K562 (cell line): ENCODE measurements around the gene MRAP2. TPM values are rescaled to one million over a fixed set of nuclear protein-coding genes. Genes with fewer than 3 reads are reported as not detected.
A peak's percentile ranks its signal among the peaks of the same experiment; 100 is the strongest.

Source experiments
- CHD1 ChIP-seq: fragments of 200-600 bp; sonication (generic); IDR thresholded peaks from one replicate; pipeline ENCODE4 v1.6.1; 2012; ENCODE audit warnings: mild to moderate bottlenecking, moderate library complexity, low read length, inconsistent platforms
- FOXJ2 ChIP-seq: fragments of 200-800 bp; sonication (Bioruptor generic); IDR thresholded peaks from 2 replicates; pipeline ENCODE4 v1.6.1; 2016; ENCODE audit warnings: missing genetic modification characterization, missing compliant biosample characterization
- HDAC1 ChIP-seq, 2 experiments: fragments of 450-650 bp; IDR thresholded peaks; 2 replicates each; pipeline ENCODE4 v1.6.1; 2016 to 2017; ENCODE audit warnings: inconsistent platforms in 1 of 2, mild to moderate bottlenecking in 1 of 2, moderate library complexity in 1 of 2
- MAZ ChIP-seq, 2 experiments: fragments of 450-650 bp in 1 of 2; sonication (generic) in 1 of 2; formaldehyde crosslinking; IDR thresholded peaks in 1 of 2; conservative IDR thresholded peaks in 1 of 2; 2 replicates each; pipeline versions ENCODE4 v1.4.0 to v1.5.0; 2020; ENCODE audit warnings: mild to moderate bottlenecking in 1 of 2, missing genetic modification reagents in 1 of 2
- MLLT1 ChIP-seq, 2 experiments: fragments of 450-650 bp; IDR thresholded peaks; 2 replicates each; pipeline ENCODE4 v1.6.1; 2016
- MTA1 ChIP-seq: fragments of 450-650 bp; IDR thresholded peaks from 2 replicates; pipeline ENCODE4 v1.6.1; 2017; ENCODE audit warnings: borderline replicate concordance
- MYC ChIP-seq, 2 experiments: fragments of 250-450 bp in 1 of 2; sonication (Bioruptor Pico) in 1 of 2; IDR thresholded peaks; 2 replicates each; pipeline versions ENCODE4 v1.5.1 to v1.6.1; 2012 to 2021; ENCODE audit warnings: low read depth in 2 of 2, borderline replicate concordance in 1 of 2, improper control_type of control experiment in 1 of 2, low read length in 1 of 2, mild to moderate bottlenecking in 1 of 2, moderate library complexity in 1 of 2
- PATZ1 ChIP-seq: fragments of 250-450 bp; sonication (Bioruptor Pico); IDR thresholded peaks from 2 replicates; pipeline ENCODE4 v1.5.0; 2020; ENCODE audit warnings: mild to moderate bottlenecking, borderline replicate concordance
- PHB2 ChIP-seq: fragments of 450-650 bp; IDR thresholded peaks from 2 replicates; pipeline ENCODE4 v1.6.1; 2017; ENCODE audit warnings: low read depth
- POLR2AphosphoS5 ChIP-seq: IDR thresholded peaks from 2 replicates; pipeline ENCODE4 v1.6.1; 2011; ENCODE audit warnings: mild to moderate bottlenecking, low read depth, low read length, moderate library complexity; ENCODE audit not compliant: control insufficient read depth, insufficient read depth
- SMC3 ChIP-seq: conservative IDR thresholded peaks from 2 replicates; pipeline ENCODE4 v1.6.1; 2011; ENCODE audit warnings: low read depth, low read length, improper control_type of control experiment; ENCODE audit not compliant: insufficient read depth
- TEAD1 ChIP-seq, 2 experiments: fragments of 450-650 bp in 1 of 2; sonication (generic) in 1 of 2; formaldehyde crosslinking; IDR thresholded peaks; 2 replicates each; pipeline versions ENCODE4 v1.4.0 to v1.8.0; 2020 to 2022; ENCODE audit warnings: mild to moderate bottlenecking in 2 of 2, missing genetic modification reagents in 1 of 2
- ZEB2 ChIP-seq: fragments of 450-650 bp; IDR thresholded peaks from 2 replicates; pipeline ENCODE4 v1.6.1; 2016
- ZNF212 ChIP-seq: fragments of 450-650 bp; formaldehyde crosslinking; IDR thresholded peaks from 2 replicates; pipeline ENCODE4 v1.4.0; 2020; ENCODE audit warnings: mild to moderate bottlenecking
- ZNF280B ChIP-seq: fragments of 250-450 bp; sonication (Bioruptor Pico); IDR thresholded peaks from 2 replicates; pipeline ENCODE4 v1.5.1; 2021; ENCODE audit warnings: mild to moderate bottlenecking
- ZNF395 ChIP-seq: fragments of 200-800 bp; sonication (Bioruptor generic); IDR thresholded peaks from 2 replicates; pipeline ENCODE4 v1.6.1; 2017; ENCODE audit warnings: missing genetic modification characterization, missing compliant biosample characterization
- ZNF449 ChIP-seq: fragments of 250-450 bp; sonication (Bioruptor Pico); IDR thresholded peaks from 2 replicates; pipeline ENCODE4 v1.8.0; 2022; ENCODE audit warnings: moderate library complexity, mild to moderate bottlenecking, inconsistent platforms
- ZNF586 ChIP-seq: fragments of 450-650 bp; formaldehyde crosslinking; conservative IDR thresholded peaks from 2 replicates; pipeline ENCODE4 v1.4.0; 2020; ENCODE audit warnings: mild to moderate bottlenecking, moderate library complexity
- polyA plus RNA-seq, 8 experiments: library from polyadenylated mRNA; depleted of rRNA in 4 of 8; stranded (reverse) in 5 of 8; unstranded in 3 of 8; fragments of >200 nt; fragmentation: Nextera tagmentation in 2 of 8; fragmentation: Illumina TruSeq in 1 of 8; extraction: Ambion mirVana in 2 of 8; extraction: Trizol in 1 of 8; gene quantifications; 2 replicates each; pipeline versions ENCODE4 v1.2.1 to v1.2.3, GENCODE V29; 2011 to 2014; ENCODE audit warnings: inconsistent platforms in 1 of 8, missing spikeins in 1 of 8
- total RNA-seq, 7 experiments: library from RNA; depleted of rRNA in 6 of 7; stranded (reverse); fragments of >200 nt in 6 of 7; fragmentation: Illumina TruSeq in 2 of 7; extraction: Trizol in 2 of 7; gene quantifications; 2 replicates each; pipeline versions ENCODE4 v1.2.1 to v1.2.3, GENCODE V29; 2011 to 2021; ENCODE audit warnings: low replicate concordance in 1 of 7

Gene MRAP2
- total and polyA plus RNA-seq, 9 of the 15 experiments (the other 6 are each of a cell fraction or from before 2014, with no cell fraction given), result 5.9 to 38.9 (median 9.3) TPM

- no peak for TF ChIP-seq ZNF280B
- TF ChIP-seq MYC (IDR thresholded peaks at IDR 0.05; ENCODE audit: low read depth, low read length), result peak; percentile 65; the same call in 1 of the 2 replicates
- no peak for TF ChIP-seq MYC (CRISPR knock-in tag; IDR thresholded peaks at IDR 0.05; ENCODE audit: borderline replicate concordance, low read depth)
- TF ChIP-seq POLR2AphosphoS5, result no peak
- peak; percentile 82; the same call in 1 of the 2 replicates for TF ChIP-seq FOXJ2 (tag)
- no peak for TF ChIP-seq ZNF449 (CRISPR knock-in tag)
- TF ChIP-seq PHB2, result no peak
- TF ChIP-seq ZNF212 (CRISPR knock-in tag), result no peak
- TF ChIP-seq SMC3, result no peak
- no peak for TF ChIP-seq CHD1
- no peak for TF ChIP-seq TEAD1 (CRISPR knock-in tag; IDR thresholded peaks at IDR 0.05)
- 0 out of 4 replicates have a peak, but pooled peaks of 1 of the 2 experiments have one; percentile 27 for TF ChIP-seq MAZ (CRISPR knock-in tag; conservative IDR thresholded peaks at IDR 0.05 in 1 of 2, IDR thresholded peaks at IDR 0.05 in 1 of 2)
- TF ChIP-seq ZNF395, result no peak
- no peak for TF ChIP-seq PATZ1 (CRISPR knock-in tag)
- no peak for TF ChIP-seq MTA1
- TF ChIP-seq MLLT1 (IDR thresholded peaks at IDR 0.05), result no peak
- TF ChIP-seq ZNF586, result no peak
- TF ChIP-seq ZEB2, result no peak
- TF ChIP-seq HDAC1 (IDR thresholded peaks at IDR 0.05), result no peak
These were observed 41.6 kb downstream of the MRAP2 start (continued) for GRCh38 chr6:84074988-84075781.
